Measurements from ENCODE around the gene RABEP1.
A peak's percentile ranks its signal among the peaks of the same experiment; 100 is the strongest.

RABEP1 gene

GRCh38 chr17:5304636-5305035, 22.6 kb downstream of the RABEP1 start:
- TF ChIP-seq, protein P1, sequence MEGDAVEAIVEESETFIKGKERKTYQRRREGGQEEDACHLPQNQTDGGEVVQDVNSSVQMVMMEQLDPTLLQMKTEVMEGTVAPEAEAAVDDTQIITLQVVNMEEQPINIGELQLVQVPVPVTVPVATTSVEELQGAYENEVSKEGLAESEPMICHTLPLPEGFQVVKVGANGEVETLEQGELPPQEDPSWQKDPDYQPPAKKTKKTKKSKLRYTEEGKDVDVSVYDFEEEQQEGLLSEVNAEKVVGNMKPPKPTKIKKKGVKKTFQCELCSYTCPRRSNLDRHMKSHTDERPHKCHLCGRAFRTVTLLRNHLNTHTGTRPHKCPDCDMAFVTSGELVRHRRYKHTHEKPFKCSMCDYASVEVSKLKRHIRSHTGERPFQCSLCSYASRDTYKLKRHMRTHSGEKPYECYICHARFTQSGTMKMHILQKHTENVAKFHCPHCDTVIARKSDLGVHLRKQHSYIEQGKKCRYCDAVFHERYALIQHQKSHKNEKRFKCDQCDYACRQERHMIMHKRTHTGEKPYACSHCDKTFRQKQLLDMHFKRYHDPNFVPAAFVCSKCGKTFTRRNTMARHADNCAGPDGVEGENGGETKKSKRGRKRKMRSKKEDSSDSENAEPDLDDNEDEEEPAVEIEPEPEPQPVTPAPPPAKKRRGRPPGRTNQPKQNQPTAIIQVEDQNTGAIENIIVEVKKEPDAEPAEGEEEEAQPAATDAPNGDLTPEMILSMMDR (IDR thresholded peaks at IDR 0.05), result no peak
- TF ChIP-seq ZFX (IDR thresholded peaks at IDR 0.05; ENCODE audit: borderline replicate concordance), result no peak
- H3K27ac ChIP-seq, result 0 out of 2 replicates have a peak overlapping the region, but pooled peaks have one; percentile 51

DNA sequence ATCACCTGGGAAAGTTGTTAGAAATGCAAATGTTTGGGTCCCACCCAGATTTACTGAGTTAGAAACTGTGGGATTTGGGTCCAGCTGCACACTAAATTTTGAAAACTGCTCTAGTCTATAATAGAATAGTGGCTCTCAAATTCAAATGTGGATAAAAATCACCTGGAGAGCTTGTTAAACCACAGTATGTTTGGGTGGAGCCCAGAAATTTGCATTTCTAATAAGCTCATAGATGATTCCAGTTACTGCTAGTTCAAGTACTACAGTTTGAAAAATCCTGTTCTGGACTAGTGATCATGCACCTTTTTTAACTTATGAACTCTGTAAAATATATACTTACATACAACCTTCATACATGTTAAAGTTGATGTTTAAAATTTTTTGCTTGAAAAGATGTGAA, 27.8 kb downstream of the RABEP1 start:
- H3K27ac ChIP-seq, result no peak overlapping the region
- no peak for TF ChIP-seq ZFX (IDR thresholded peaks at IDR 0.05; ENCODE audit: borderline replicate concordance)
- TF ChIP-seq, protein P1 (IDR thresholded peaks at IDR 0.05), result no peak

DNA sequence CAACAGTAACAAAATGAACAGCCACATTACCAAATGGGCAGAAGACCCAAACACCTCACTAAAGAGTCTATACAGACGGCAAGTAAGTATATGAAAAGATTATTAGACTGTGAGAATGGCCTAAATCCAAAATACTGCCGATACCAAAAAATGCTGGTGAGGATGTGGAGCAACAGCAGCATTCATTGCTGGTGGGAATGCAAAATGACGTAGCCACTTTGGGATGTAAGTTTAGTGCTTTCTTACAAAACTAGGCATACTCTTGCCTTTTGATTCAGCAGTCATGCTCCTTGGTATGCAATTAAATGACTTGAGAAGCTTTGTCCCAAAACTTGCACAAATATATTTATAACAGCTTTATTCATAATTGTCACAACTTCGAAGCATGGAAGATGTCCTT, 43.8 kb downstream of the RABEP1 start:
- H3K27ac ChIP-seq, result no peak overlapping the region
- TF ChIP-seq, protein P1 (IDR thresholded peaks at IDR 0.05), result no peak
- TF ChIP-seq ZFX (IDR thresholded peaks at IDR 0.05; ENCODE audit: borderline replicate concordance), result no peak

GRCh38 chr17:5329784-5330557, 47.9 kb downstream of the RABEP1 start:
- H3K27ac ChIP-seq, result no peak overlapping the region
- TF ChIP-seq, protein P1 (IDR thresholded peaks at IDR 0.05), result no peak
- TF ChIP-seq ZFX (IDR thresholded peaks at IDR 0.05; ENCODE audit: borderline replicate concordance), result no peak

- TF ChIP-seq, protein P1 (IDR thresholded peaks at IDR 0.05), result no peak
- no peak for TF ChIP-seq ZFX (IDR thresholded peaks at IDR 0.05; ENCODE audit: borderline replicate concordance)
- no peak overlapping the region for H3K27ac ChIP-seq
Measured at GRCh38 chr17:5330981-5331380, 48.9 kb downstream of the RABEP1 start.

DNA sequence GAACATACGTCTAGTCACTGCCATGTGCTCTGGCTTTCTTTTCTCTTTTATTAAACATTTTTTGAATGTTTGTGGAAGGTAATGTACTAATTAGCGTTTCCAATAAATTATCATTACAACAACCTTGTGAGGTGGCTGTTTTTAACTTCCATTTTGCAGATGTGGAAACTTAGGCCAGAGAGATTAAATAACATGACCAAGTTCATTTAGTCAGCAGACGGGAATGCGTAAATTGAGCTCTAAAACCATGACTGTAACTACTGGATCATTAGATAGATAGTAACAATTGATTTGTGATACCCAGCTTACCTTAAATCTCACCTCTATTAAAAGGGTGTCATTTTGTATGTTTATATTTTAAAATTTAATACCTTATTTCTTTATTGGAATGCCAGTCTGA, 49.4 kb downstream of the RABEP1 start:
- TF ChIP-seq, protein P1 (IDR thresholded peaks at IDR 0.05), result no peak
- TF ChIP-seq ZFX (IDR thresholded peaks at IDR 0.05; ENCODE audit: borderline replicate concordance), result no peak
- H3K27ac ChIP-seq, result no peak overlapping the region

GRCh38 chr17:5344914-5345313, 62.8 kb downstream of the RABEP1 start:
- no peak overlapping the region for H3K27ac ChIP-seq
- TF ChIP-seq, protein P1 (IDR thresholded peaks at IDR 0.05), result no peak
- TF ChIP-seq ZFX (IDR thresholded peaks at IDR 0.05; ENCODE audit: borderline replicate concordance), result no peak
